GM13977 (cell line): Measurements from ENCODE around the gene PRKAG2.

Experiments
- DNase-seq: peaks from one replicate; pipeline ENCODE4 v3.0.0; 2012; ENCODE audit warnings: low spot score
- in situ Hi-C: fragments of 300-500 bp; cut with MboI; formaldehyde crosslinking; loops from one replicate; pipeline ENCODE4 v1.12.0; 2022; ENCODE audit warnings: low sequenced_read_pairs, low pct_unique_long_range_greater_than_20kb, mixed read lengths, inconsistent platforms; ENCODE audit not compliant: unreplicated experiment
- TF ChIP-seq, protein P1 (sequence below): IDR thresholded peaks from 2 replicates; pipeline ENCODE4 v1.5.1; 2012; ENCODE audit warnings: mild to moderate bottlenecking, control low read depth; ENCODE audit not compliant: insufficient read depth; ENCODE audit errors: extremely low read depth, missing control alignments

The PRKAG2 gene

DNA sequence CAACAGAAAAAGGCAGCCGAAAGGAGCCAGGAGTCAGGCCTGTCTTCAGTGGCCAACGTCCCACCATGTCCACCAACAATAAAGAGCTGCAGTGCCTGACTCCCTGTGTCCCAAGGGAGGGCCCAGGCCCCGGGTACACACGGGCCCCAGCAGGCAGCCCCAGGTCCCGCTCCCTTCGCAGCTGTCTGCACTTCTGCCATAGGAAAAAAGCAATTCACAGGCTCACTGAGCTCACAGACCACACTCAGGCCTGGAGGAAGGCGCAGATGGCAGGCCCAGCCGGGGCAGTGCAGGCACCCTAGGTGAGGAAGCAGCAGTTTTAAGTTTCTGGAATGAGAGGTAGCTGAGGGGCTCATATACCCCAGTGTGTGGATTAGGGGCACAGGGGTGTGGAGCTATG, 100.5 kb downstream of the PRKAG2 start:
- in situ Hi-C loops: no loop called here
- TF ChIP-seq, protein P1, sequence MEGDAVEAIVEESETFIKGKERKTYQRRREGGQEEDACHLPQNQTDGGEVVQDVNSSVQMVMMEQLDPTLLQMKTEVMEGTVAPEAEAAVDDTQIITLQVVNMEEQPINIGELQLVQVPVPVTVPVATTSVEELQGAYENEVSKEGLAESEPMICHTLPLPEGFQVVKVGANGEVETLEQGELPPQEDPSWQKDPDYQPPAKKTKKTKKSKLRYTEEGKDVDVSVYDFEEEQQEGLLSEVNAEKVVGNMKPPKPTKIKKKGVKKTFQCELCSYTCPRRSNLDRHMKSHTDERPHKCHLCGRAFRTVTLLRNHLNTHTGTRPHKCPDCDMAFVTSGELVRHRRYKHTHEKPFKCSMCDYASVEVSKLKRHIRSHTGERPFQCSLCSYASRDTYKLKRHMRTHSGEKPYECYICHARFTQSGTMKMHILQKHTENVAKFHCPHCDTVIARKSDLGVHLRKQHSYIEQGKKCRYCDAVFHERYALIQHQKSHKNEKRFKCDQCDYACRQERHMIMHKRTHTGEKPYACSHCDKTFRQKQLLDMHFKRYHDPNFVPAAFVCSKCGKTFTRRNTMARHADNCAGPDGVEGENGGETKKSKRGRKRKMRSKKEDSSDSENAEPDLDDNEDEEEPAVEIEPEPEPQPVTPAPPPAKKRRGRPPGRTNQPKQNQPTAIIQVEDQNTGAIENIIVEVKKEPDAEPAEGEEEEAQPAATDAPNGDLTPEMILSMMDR: no peak
- DNase-seq: no peak

DNA sequence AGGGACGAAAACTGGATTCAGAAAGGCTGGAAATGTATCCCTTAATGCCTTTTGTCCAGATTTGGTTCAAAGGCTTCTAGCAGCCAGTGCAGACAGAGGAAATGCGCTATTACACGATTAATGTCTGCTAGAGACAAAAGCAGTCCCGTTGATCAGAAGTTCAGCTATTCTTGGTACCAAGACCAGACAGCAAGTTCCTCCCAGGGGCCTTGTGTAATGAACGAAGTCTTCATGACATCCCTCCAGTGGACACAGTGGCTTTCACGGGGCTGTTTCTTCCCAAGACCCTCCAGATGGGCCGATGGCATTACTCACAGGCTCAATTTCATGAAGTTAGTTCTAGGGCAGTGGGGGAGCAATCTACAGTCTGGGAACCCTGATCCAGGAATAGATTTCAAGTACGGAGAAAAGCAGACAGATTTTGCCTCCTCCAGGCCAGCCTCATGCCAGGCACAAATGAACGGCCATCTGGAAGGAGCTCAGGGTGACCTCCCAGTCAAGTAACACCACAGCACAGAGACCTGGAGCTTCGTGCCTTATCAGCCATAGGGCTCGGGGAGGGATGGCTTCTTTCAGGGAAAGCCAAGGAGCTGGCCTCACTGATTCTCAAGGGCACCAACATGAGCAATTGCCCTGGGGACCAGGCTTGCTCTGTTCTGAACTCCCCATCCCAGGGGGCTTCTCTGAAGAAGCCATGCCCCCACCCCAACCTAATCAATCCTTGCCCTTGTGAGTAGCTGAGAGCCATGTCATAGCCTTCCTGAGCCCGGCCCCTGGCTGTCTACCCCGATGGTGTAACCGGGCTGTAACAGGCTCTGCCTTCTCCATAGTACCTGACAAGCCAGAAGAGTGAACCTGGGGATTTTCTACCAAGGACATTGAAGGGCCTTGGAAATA, 101.1 kb downstream of the PRKAG2 start:
- TF ChIP-seq, protein P1: no peak
- DNase-seq: no peak
- in situ Hi-C loops: no loop called here

DNA sequence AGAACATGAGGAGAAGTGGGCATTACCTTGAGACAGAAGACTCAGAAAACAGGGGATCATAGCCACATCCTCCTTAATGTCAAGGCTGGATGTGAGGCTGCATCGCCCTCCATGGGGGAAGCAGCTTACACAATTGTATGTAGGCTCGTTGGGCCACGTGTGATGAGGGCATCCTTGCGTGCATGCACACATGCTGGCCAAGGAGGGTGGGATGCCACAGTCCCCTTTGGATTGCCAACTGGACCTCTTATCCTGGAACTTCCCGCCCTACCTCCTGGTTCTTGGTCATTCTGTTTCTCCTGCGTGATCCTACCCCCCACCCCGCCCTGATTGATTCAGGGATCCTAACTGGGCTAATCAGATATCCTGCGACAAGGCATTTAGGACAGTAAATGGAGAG, 102.0 kb downstream of the PRKAG2 start:
- no peak for DNase-seq
- TF ChIP-seq, protein P1: no peak
- in situ Hi-C loops: loop anchor here (25.0 kb wide), 1 partner anchor 413 kb away; no protein-coding TSS in a partner anchor

DNA sequence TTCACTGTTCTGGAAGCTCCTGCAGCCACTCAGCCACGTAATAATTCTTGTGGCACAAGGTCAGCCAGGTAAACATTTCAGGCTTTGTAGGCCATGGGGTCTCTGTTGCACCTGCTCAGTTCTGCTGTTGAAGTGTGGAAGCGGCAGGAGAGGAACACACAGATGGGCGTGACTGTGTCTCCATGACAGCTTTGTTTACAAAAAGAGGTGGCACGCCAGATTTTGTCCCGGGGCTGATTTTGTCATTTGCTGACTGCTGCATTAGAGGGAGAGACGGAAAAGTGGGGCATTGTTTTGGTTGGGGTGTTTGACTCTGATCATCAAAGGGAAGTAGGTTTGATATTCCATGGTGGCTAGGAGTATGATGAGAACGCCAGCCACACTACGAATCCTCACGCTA, 103.1 kb downstream of the PRKAG2 start:
- in situ Hi-C loops: loop anchor here (25.0 kb wide), 1 partner anchor 411 kb away; no protein-coding TSS in a partner anchor
- TF ChIP-seq, protein P1: no peak
- no peak for DNase-seq

DNA sequence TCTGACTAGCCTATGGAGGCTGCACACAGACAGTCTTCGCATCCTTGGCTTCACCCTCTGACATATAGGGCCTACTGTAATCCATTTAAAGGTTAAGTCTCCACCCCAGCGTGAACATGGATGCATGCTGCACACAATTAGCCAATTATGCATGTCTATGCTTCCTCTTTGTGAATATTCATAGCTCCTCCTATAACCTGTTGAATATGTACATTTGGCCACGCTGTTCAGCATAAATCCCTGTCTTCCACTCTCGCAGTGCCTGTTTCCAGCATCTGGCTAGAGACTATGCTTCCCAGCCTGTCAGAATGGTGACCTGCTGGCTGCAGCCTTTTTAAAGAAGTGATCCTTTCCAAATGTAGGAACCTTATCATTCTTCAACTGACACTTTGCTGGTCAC, 106.7 kb downstream of the PRKAG2 start:
- TF ChIP-seq, protein P1: no peak
- in situ Hi-C loops: loop anchor here (25.0 kb wide), 1 partner anchor 408 kb away; no protein-coding TSS in a partner anchor
- DNase-seq: no peak

DNA sequence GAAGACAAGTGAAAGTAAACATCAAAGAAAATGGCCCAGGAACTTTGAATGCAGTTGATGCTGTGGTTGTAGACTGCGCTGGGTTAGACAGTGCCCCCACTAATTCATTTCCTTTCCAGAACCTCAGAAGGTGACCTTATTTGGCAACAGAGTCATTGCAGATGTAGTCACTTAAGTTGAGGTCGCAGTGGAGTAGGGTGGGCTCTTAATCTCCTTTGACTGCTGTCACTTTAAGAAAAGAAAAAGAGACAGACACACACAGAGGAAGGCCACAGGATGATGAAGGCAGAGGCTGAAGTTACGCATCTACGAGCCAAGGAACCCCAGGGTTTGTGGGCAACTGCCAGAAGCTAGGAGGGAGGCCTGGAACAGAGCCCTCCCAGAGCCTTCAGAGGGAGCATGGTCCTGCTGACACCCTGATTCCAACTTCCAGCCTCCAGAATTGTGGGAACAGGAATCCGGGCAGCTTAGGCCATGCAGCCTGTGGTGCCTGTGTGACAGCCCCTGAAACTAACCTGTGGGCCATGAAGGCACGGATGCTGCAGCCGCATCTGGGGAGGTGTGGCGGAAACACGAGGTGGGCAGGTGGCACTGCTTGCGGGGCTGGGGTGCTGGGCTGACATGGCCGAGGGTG, 107.6 kb downstream of the PRKAG2 start:
- DNase-seq: peak; percentile 65
- in situ Hi-C loops: loop anchor here (25.0 kb wide), 1 partner anchor 407 kb away; no protein-coding TSS in a partner anchor
- TF ChIP-seq, protein P1: no peak
